CD14-positive monocyte (primary cell): Measurements from ENCODE around the gene TAF6. TPM values are rescaled to one million over a fixed set of nuclear protein-coding genes. Genes with fewer than 3 reads are reported as not detected.
A peak's percentile ranks its signal among the peaks of the same experiment; 100 is the strongest.

Source experiments
- DNase-seq, 3 donors: peaks; one replicate each; pipeline ENCODE4 v3.0.0-alpha.2; 2011 to 2022
- H2AFZ ChIP-seq: 2 replicates; pipeline ENCODE4 v1.6.0; 2012; ENCODE audit warnings: mild to moderate bottlenecking, low read depth, low read length, inconsistent platforms; ENCODE audit not compliant: insufficient read depth, poor library complexity, severe bottlenecking
- H3K27ac ChIP-seq, 2 donors: 1 replicate in 1 of 2; 2 replicates in 1 of 2; pipeline ENCODE4 v1.5.1; 2012 to 2013; ENCODE audit warnings: low read length in 2 of 2, control low read depth in 1 of 2, inconsistent platforms in 1 of 2, low read depth in 1 of 2, mild to moderate bottlenecking in 1 of 2
- H3K27me3 ChIP-seq, 2 donors: one replicate each; pipeline versions ENCODE4 v1.6.0 to v1.6.1; 2011 to 2013; ENCODE audit warnings: low read length in 2 of 2; ENCODE audit not compliant: control insufficient read depth in 2 of 2, insufficient read depth in 2 of 2
- H3K36me3 ChIP-seq, 2 donors: replicated peaks in 1 of 2; 1 replicate in 1 of 2; 2 replicates in 1 of 2; pipeline versions ENCODE4 v1.5.1 to v1.6.1; 2012 to 2013; ENCODE audit warnings: low read length in 2 of 2, control low read depth in 1 of 2, inconsistent platforms in 1 of 2, mild to moderate bottlenecking in 1 of 2; ENCODE audit not compliant: insufficient read depth in 2 of 2, control insufficient read depth in 1 of 2
- H3K4me1 ChIP-seq, 2 donors: 1 replicate in 1 of 2; 2 replicates in 1 of 2; pipeline versions ENCODE4 v1.5.1 to v1.6.1; 2012 to 2013; ENCODE audit warnings: low read length in 2 of 2, control low read depth in 1 of 2, inconsistent platforms in 1 of 2, mild to moderate bottlenecking in 1 of 2, moderate library complexity in 1 of 2; ENCODE audit not compliant: insufficient read depth in 2 of 2, control insufficient read depth in 1 of 2
- H3K4me2 ChIP-seq: replicated peaks from 2 replicates; pipeline ENCODE3; 2012; ENCODE audit warnings: low read length, moderate library complexity, mild to moderate bottlenecking; ENCODE audit not compliant: poor library complexity, severe bottlenecking; ENCODE audit errors: extremely low read depth
- H3K4me3 ChIP-seq, 3 experiments: fragments of 200-600 bp in 1 of 3; sonication (generic) in 1 of 3; replicated peaks in 1 of 3; 1 replicate in 2 of 3; 2 replicates in 1 of 3; pipeline ENCODE4 v1.5.1; 2011 to 2013; ENCODE audit warnings: low read length in 3 of 3, mild to moderate bottlenecking in 3 of 3, control low read depth in 2 of 3, low read depth in 2 of 3, inconsistent platforms in 1 of 3, moderate library complexity in 1 of 3
- H3K79me2 ChIP-seq: 2 replicates; pipeline ENCODE4 v1.6.0; 2012; ENCODE audit warnings: mild to moderate bottlenecking, control low read depth, inconsistent platforms, low read length, moderate library complexity; ENCODE audit not compliant: insufficient read depth
- H3K9ac ChIP-seq: 2 replicates; pipeline ENCODE4 v1.6.0; 2017; ENCODE audit warnings: low read length, mild to moderate bottlenecking; ENCODE audit not compliant: insufficient read depth, poor library complexity, severe bottlenecking
- H3K9me3 ChIP-seq, 2 donors: replicated peaks in 1 of 2; 1 replicate in 1 of 2; 2 replicates in 1 of 2; pipeline versions ENCODE4 v1.5.1 to v1.6.1; 2012 to 2013; ENCODE audit warnings: low read length in 2 of 2, control low read depth in 1 of 2; ENCODE audit not compliant: control insufficient read depth in 1 of 2, insufficient read depth in 1 of 2
- H4K20me1 ChIP-seq: 2 replicates; pipeline ENCODE4 v1.6.0; 2012; ENCODE audit warnings: mild to moderate bottlenecking, low read length, control low read depth, moderate library complexity; ENCODE audit not compliant: insufficient read depth
- H3K27ac Mint-ChIP-seq, 7 donors: one replicate each; pipeline ENCODE4 v1.8.0; 2020; ENCODE audit warnings: mild to moderate bottlenecking in 7 of 7, mixed read lengths in 7 of 7, moderate library complexity in 6 of 7, inconsistent platforms in 2 of 7
- H3K27me3 Mint-ChIP-seq, 3 donors: one replicate each; pipeline ENCODE4 v1.8.0; 2021 to 2022; ENCODE audit warnings: low read depth in 3 of 3, mild to moderate bottlenecking in 3 of 3, mixed read lengths in 3 of 3, moderate library complexity in 3 of 3, inconsistent platforms in 1 of 3
- H3K36me3 Mint-ChIP-seq, 2 donors: one replicate each; pipeline ENCODE4 v1.8.0; 2020; ENCODE audit warnings: mixed read lengths in 2 of 2, inconsistent platforms in 1 of 2, mild to moderate bottlenecking in 1 of 2
- H3K4me1 Mint-ChIP-seq: one replicate; pipeline ENCODE4 v1.8.0; 2020; ENCODE audit warnings: mild to moderate bottlenecking, mixed read lengths
- H3K4me3 Mint-ChIP-seq, 2 donors: one replicate each; pipeline ENCODE4 v1.8.0; 2020; ENCODE audit warnings: mild to moderate bottlenecking in 2 of 2, mixed read lengths in 2 of 2, moderate library complexity in 1 of 2
- H3K9me3 Mint-ChIP-seq, 7 donors: one replicate each; pipeline ENCODE4 v1.8.0; 2020 to 2022; ENCODE audit warnings: mixed read lengths in 7 of 7, mild to moderate bottlenecking in 6 of 7, moderate library complexity in 6 of 7, inconsistent platforms in 2 of 7
- CTCF ChIP-seq: fragments of 200-600 bp; IDR thresholded peaks from one replicate; pipeline ENCODE4 v1.8.0; 2022; ENCODE audit warnings: antibody characterized with exemption, mild to moderate bottlenecking
- WGBS: methylation state at CpG from one replicate; pipeline ENCODE4 v1.1.5; 2013; ENCODE audit warnings: missing lambda C conversion rate; ENCODE audit not compliant: insufficient coverage; 5-methylcytosine and 5-hydroxymethylcytosine counted together
- intact Hi-C, 2 donors: fragments of 100-400 bp; cut with micrococcal nuclease; formaldehyde crosslinking; loops; one replicate each; pipeline versions ENCODE4 v1.15.0 to v1.15.1; 2023
- polyA plus RNA-seq, 3 donors: library from polyadenylated mRNA; depleted of rRNA in 1 of 3; unstranded in 2 of 3; stranded (reverse) in 1 of 3; fragments of 300-500 nt in 2 of 3; fragments of >200 nt in 1 of 3; fragmentation: Illumina TruSeq in 2 of 3; gene quantifications; 1 replicate in 2 of 3; 2 replicates in 1 of 3; pipeline ENCODE4 v1.2.3, GENCODE V29; 2012 to 2021

The TAF6 gene
- polyA plus RNA-seq, 3 donors, result 9.6 to 28.9 (median 11.0) TPM

GRCh38 chr7:100063376-100063775, 55.8 kb downstream of the TAF6 start:
- no peaks in the 10 kb centered on the region for H3K4me1 Mint-ChIP-seq
- peaks cover 0 to 1% (median 0%) of the 10 kb centered on the region in 7 donors for H3K9me3 Mint-ChIP-seq
- TF ChIP-seq CTCF, result no peak
- Histone ChIP-seq H4K20me1 (no peaks in the 10 kb centered on the region), H3K79me2 (no peaks in the 10 kb centered on the region), H3K9ac (no peak overlapping the region), H3K9me3 (no peaks in the 10 kb centered on the region), H3K4me1 (no peaks in the 10 kb centered on the region), H3K4me2 (no peak overlapping the region), H3K36me3 (peaks cover 28 to 68% of the 10 kb centered on the region in 2 donors), H3K4me3 (no peak overlapping the region), H3K27me3 (no peaks in the 10 kb centered on the region), H2AFZ (no peak overlapping the region), H3K27ac (no peak overlapping the region)
- no peak for DNase-seq
- H3K36me3 Mint-ChIP-seq, result peaks cover 46 to 72% of the 10 kb centered on the region in 2 donors
- peaks cover 0 to 6% (median 1%) of the 10 kb centered on the region in 3 donors for H3K27me3 Mint-ChIP-seq
- H3K4me3 Mint-ChIP-seq, result no peak overlapping the region
- WGBS, result 100% methylated on average over 1 of the region's 4 CpGs
- intact Hi-C loops, result no loop called here
- peak overlapping the region in 2 of 7 donors; percentile 42 to 55 for H3K27ac Mint-ChIP-seq

GRCh38 chr7:100061518-100062193, 57.5 kb downstream of the TAF6 start:
- H3K9ac ChIP-seq, result no peak overlapping the region
- no peaks in the 10 kb centered on the region for H3K4me1 ChIP-seq
- Mint-ChIP-seq H3K9me3 (peaks cover 0 to 1% (median 0%) of the 10 kb centered on the region in 7 donors), H3K36me3 (peaks cover 60 to 79% of the 10 kb centered on the region in 2 donors), H3K27ac (peak overlapping the region in 2 of 7 donors; percentile 14 to 16), H3K27me3 (peaks cover 0 to 6% (median 1%) of the 10 kb centered on the region in 3 donors), H3K4me3 (no peak overlapping the region), H3K4me1 (no peaks in the 10 kb centered on the region)
- no peak overlapping the region for H3K27ac ChIP-seq
- no peak for TF ChIP-seq CTCF
- no peak overlapping the region for H2AFZ ChIP-seq
- 98% methylated on average over 7 of the region's 11 CpGs for WGBS
- no peaks in the 10 kb centered on the region for H3K79me2 ChIP-seq
- no peak for DNase-seq
- no peak overlapping the region for H3K4me3 ChIP-seq
- intact Hi-C loops, result no loop called here
- H4K20me1 ChIP-seq, result no peaks in the 10 kb centered on the region
- H3K27me3 ChIP-seq, result no peaks in the 10 kb centered on the region
- no peak overlapping the region for H3K4me2 ChIP-seq
- no peaks in the 10 kb centered on the region for H3K9me3 ChIP-seq
- peaks cover 43 to 79% of the 10 kb centered on the region in 2 donors for H3K36me3 ChIP-seq
